CD4-positive, alpha-beta T cell treated with Interleukin-10 for 1 hour (primary cell): ENCODE measurements around the gene GGT6.

ENCODE experiments used
- DNase-seq: peaks from one replicate; pipeline ENCODE4 v3.0.0-alpha.2; 2020

The GGT6 gene

GRCh38 chr17:4536742-4537411 is 23.5 kb downstream of the GGT6 start:
- DNase-seq, result no peak

- no peak for DNase-seq
Measured at GRCh38 chr17:4536259-4536741, 24.1 kb downstream of the GGT6 start.

- DNase-seq, result no peak
Measured at GRCh38 chr17:4535667-4536258, 24.6 kb downstream of the GGT6 start.

- no peak for DNase-seq
Measured at GRCh38 chr17:4534928-4535666, 25.3 kb downstream of the GGT6 start.

- DNase-seq, result no peak
Measured at GRCh38 chr17:4534515-4534914, 25.9 kb downstream of the GGT6 start.

GRCh38 chr17:4533523-4534504 is 26.6 kb downstream of the GGT6 start:
- DNase-seq, result no peak

GRCh38 chr17:4532860-4533522 is 27.4 kb downstream of the GGT6 start:
- DNase-seq, result no peak

- no peak for DNase-seq
Measured at GRCh38 chr17:4531988-4532736, 28.2 kb downstream of the GGT6 start.

- DNase-seq, result no peak
Measured at GRCh38 chr17:4530799-4531730, 29.3 kb downstream of the GGT6 start.

GRCh38 chr17:4529533-4530152 is 30.7 kb downstream of the GGT6 start:
- no peak for DNase-seq

GRCh38 chr17:4527566-4528125 is 32.7 kb downstream of the GGT6 start:
- DNase-seq, result no peak

GRCh38 chr17:4527134-4527533 is 33.2 kb downstream of the GGT6 start:
- no peak for DNase-seq

GRCh38 chr17:4525691-4526397 is 34.5 kb downstream of the GGT6 start:
- DNase-seq, result no peak

- no peak for DNase-seq
Measured at GRCh38 chr17:4523946-4524345, 36.4 kb downstream of the GGT6 start.

GRCh38 chr17:4522661-4523060 is 37.7 kb downstream of the GGT6 start:
- DNase-seq, result no peak

- DNase-seq, result no peak
Measured at GRCh38 chr17:4520894-4521600, 39.3 kb downstream of the GGT6 start.

- DNase-seq, result no peak
Measured at GRCh38 chr17:4520060-4520893, 40.1 kb downstream of the GGT6 start.
